HG03558 (cell line): ENCODE measurements around the gene RREB1.

Source experiments
- ATAC-seq: cut with Tn5 transposase; IDR thresholded peaks from one replicate; pipeline ENCODE4 v1.9.1; 2021; ENCODE audit warnings: moderate number of reproducible peaks; ENCODE audit not compliant: unreplicated experiment; ENCODE audit errors: extremely low read depth

Gene RREB1

DNA sequence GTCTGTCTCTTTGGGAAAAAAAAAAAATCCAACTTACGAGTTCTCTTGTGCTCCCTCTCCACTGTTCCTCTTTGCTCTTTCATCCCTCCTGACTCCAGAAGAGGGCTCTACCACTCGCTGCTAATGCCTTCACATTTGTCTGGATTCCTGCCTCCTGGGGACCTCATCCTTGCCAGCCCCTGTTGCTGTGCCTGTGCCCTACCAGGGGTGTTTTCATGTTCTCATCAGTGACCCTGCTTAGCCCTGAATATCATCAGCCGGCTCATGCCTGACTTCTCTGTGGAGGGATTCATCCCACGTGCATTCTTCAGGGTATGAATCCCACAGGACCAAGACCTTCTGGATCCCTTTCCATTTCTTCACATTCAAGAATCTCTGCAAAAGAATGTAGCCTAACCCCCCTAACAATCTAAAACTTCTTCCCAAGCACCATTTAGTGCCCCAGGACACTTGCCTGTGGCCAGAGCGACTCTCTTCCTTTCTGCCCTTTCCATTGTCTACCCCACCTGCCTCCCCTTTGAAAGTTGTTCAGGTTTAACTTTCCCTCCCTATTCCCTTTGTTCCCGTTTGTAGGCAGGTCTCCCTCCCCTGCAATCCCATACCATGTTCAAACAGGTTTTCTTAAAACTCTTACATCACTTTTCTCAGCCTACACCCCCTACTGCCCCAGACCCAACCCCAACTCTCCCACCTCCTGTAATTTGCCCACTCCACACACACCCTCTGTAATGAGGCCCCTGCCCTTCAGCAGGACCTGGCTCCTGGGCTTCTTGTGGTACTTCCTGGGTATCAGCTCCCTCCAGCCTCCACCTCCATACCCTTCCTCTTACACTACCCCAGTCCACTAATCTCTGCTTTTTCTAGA is 50.2 kb downstream of the RREB1 start:
- ATAC-seq = no peak

GRCh38 chr6:7159790-7160525 is 52.2 kb downstream of the RREB1 start:
- no peak for ATAC-seq

GRCh38 chr6:7161253-7161623 is 53.5 kb downstream of the RREB1 start:
- ATAC-seq = no peak

- ATAC-seq = no peak
Observed at GRCh38 chr6:7161845-7162244, 54.1 kb downstream of the RREB1 start.

- no peak for ATAC-seq
Observed at GRCh38 chr6:7163661-7164071, 55.9 kb downstream of the RREB1 start.

DNA sequence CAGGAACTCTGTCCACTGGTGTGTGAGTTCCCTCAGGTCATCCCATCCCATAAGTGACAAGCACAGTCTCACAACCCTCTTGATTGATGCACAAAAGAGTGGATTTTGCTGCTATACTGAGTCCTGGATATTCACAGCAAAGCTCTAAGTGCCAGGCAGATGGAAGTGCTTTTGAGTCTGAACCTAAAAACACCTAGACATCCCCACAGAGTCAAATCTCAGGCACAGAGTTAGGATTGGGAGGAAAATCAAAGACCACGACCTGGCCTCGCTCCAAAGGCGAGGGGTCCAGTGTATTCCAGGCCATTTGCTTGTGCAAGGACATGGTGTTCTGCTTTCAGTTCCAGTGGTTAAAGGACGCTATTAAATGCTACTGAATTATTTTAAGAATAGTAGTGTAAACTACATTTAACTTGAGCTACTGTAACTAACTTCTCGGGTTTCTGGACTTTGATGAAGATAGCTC is 56.8 kb downstream of the RREB1 start:
- ATAC-seq = no peak

DNA sequence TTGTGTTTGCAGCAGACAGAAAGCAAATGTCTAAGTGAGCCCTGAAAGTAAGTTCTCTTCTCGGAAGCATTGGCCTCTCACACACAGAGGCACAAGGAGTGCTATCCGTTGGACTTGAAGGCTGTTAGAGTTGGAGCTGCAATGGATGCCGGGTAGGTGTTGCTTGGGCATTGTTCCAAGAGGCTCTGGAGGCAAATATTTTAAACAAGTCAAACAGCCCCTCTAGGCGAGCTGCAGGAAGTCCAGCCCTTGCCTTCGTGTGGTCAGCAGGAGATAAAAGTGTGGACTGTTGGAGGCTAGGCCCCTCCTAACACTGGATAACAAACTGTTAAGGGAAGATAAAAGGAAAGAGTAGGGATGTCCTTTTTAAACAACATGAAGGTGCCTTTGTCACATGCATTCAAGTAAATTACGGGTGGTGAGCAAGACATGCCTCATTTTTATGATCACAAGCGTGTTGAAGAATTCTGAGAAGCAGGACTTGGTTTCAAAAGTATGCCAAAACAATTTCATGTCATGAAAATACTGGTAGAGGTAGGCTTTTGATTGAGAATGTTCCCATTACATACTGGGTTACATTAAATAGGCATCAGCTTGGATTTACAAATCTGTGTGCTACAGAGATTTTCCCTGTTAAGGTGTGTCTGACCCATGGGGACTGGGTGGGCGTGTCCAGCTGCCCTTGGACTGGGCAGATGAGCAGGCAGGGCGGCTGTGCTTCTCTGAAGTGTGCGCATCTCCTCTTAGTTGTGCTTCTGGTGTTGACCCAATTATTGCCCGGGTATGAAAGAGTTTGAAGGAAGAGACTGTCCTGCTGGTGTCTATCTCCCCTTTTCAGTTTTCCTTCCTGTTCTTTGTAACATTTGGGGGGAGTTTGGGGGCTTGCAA is 57.5 kb downstream of the RREB1 start:
- ATAC-seq = no peak

DNA sequence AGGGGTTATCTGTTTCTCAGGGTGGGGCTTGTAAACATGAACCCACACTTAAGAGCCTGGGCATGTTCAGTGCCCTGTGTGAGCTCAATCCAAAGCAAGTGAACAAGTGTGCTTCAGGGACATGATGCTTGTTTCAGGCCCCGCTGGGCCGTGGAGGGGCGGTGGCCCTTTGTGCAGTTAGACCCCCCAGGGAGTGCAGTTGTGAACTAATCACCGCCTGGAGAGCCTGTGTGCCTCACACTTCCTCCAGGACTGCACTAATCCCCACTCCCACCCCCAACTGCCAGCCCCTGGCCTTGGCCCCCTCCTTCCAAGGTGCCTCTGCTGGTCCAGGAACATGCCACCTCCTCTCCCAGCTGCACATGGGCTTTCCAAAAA is 58.1 kb downstream of the RREB1 start:
- ATAC-seq = no peak

GRCh38 chr6:7166410-7167293 is 58.9 kb downstream of the RREB1 start:
- ATAC-seq = no peak

GRCh38 chr6:7169296-7169721 is 61.5 kb downstream of the RREB1 start:
- no peak for ATAC-seq

- no peak for ATAC-seq
Observed at GRCh38 chr6:7170117-7170732, 62.5 kb downstream of the RREB1 start.

DNA sequence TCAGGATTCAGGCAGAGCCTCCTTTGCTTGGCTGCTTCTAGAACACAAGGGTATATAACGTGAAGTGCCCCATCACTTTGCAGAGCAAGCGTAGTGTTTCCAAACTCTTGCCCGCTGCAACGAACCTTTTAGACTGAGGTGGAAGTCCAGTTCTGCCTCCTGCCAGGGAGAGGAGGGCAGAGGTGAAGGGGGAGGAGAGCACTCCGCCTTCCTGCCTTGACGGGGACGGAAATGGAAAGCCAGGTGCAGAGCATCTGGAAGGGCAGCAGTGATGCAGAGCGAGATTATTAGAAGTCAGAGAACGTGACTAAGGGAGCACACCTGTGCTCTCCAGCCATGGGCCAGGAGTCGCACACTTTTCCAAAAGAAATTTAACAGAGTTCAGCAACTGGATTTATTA is 63.4 kb downstream of the RREB1 start:
- ATAC-seq = no peak

DNA sequence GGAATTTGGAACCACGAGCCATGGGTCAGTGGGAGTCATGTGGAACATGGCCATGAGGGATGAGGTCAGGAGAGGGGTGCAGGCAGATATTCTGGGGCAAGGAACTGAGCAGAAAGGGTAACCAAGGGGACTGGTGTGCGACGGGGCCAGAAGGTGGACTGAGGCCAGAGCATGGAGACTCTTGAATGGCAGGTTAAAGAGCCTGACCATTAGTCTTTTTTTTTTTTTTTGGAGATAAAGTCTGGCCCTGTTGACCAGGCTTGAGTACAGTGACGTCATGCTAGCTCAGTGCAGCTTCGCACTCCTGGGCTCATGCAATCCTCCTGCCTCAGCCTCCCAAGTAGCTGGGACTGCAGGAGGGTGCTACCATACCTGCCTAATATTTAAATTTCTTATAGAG is 64.0 kb downstream of the RREB1 start:
- ATAC-seq = no peak

- no peak for ATAC-seq
Observed at GRCh38 chr6:7172649-7173048, 64.9 kb downstream of the RREB1 start.

- no peak for ATAC-seq
Observed at GRCh38 chr6:7173843-7174503, 66.2 kb downstream of the RREB1 start.

DNA sequence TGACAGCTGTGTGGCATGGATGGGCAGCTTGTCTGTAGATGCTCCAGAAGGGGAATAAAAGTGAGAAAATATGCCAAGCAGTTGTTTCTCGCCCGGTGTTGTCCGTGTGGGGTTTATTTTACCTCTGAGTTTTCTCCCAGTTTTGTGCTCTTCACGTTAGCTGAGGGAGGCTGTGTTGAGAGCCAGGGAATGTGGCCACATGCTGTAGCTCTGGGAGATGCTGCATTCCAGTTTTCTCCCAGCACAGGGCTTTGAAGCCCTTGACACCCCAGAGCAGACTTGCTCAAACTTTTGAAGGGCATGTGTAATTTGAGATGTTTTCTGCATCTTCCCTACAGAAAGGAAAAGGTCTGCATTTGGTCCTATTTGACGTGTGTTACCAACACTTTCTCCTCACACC is 67.7 kb downstream of the RREB1 start:
- ATAC-seq = no peak

DNA sequence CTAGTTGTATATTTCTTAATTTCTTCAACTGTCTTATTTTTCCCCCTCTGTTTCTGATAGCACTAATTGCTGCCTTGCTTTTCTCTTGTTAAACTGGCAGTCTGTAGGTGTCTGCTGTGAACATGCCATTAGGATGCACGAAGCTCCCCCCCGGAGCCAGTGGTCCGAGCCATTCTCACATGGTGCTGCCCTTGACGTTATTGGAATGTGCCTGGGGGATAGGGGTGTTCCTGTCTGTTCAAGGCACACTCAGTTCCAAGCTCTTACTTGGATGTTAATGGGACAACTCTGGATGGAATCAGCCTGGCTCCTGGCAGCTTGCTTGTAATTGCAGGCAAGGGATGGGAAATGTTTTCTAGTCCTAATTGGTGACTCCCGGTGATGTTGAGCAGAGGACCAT is 68.4 kb downstream of the RREB1 start:
- ATAC-seq = no peak

DNA sequence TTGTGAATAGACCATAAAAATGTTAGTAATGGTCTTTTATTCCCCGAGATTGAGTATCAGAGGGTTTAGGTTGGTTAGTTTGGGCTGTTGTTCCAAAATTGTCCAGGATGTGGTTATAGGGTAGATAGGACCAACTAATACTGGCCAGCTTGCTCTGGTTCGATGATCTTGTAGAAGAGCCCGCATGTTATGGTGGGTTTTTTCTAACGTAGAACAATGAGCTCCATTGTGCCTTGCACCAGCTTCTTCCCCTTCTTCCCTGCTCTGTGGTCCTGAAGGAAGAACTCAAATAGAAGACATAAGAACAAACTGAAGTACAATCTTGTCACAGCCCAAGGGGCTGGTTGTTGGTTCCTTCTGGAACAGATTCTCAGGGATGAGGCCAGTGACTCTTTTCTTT is 70.5 kb downstream of the RREB1 start:
- ATAC-seq = no peak

GRCh38 chr6:7180751-7181150 is 73.0 kb downstream of the RREB1 start:
- ATAC-seq = no peak
